Urinary bladder (tissue), 2 donors: ENCODE data around the gene SNAPC4. TPM values are rescaled to one million over a fixed set of nuclear protein-coding genes. Genes with fewer than 3 reads are reported as not detected.

Experiments
- polyA plus RNA-seq: library from polyadenylated mRNA; stranded (reverse); fragments of 200-250 nt; gene quantifications from one replicate; pipeline ENCODE4 v1.2.3, GENCODE V29; 2013
- total RNA-seq: library from RNA; depleted of rRNA; stranded (reverse); fragments of >200 nt; gene quantifications from one replicate; pipeline ENCODE4 v1.2.3, GENCODE V29; 2014
- donor health status: healthy.

SNAPC4 gene
- total and polyA plus RNA-seq, 2 donors, result 4.4 to 7.3 TPM

Other genes starting within 250 kb of the SNAPC4 start
- gene LHX3, start 195.0 kb downstream of the SNAPC4 start, total RNA-seq, result not detected
- gene LHX3, start 195.0 kb downstream of the SNAPC4 start, polyA plus RNA-seq, result not detected
- 7.6 TPM for gene QSOX2, start 154.4 kb downstream of the SNAPC4 start, total RNA-seq
- gene QSOX2, start 154.4 kb downstream of the SNAPC4 start, polyA plus RNA-seq, result 7.8 TPM
- 0.58 TPM for gene CCDC187, start 96.1 kb downstream of the SNAPC4 start, total RNA-seq
- gene CCDC187, start 96.1 kb downstream of the SNAPC4 start, polyA plus RNA-seq, result 0.19 TPM
- 22.3 TPM for gene GPSM1, start 72.6 kb downstream of the SNAPC4 start, total RNA-seq
- 13.5 TPM for gene GPSM1, start 72.6 kb downstream of the SNAPC4 start, polyA plus RNA-seq
- gene DNLZ, start 36.4 kb downstream of the SNAPC4 start, total RNA-seq, result 4.2 TPM
- 14.9 TPM for gene DNLZ, start 36.4 kb downstream of the SNAPC4 start, polyA plus RNA-seq
- gene CARD9, start 26.5 kb downstream of the SNAPC4 start, total RNA-seq, result 3.2 TPM
- 2.9 TPM for gene CARD9, start 26.5 kb downstream of the SNAPC4 start, polyA plus RNA-seq
- 20.4 TPM for gene ENTR1, start 10.4 kb upstream of the SNAPC4 start, total RNA-seq
- gene ENTR1, start 10.4 kb upstream of the SNAPC4 start, polyA plus RNA-seq, result 37.5 TPM
- gene PMPCA, start 10.5 kb upstream of the SNAPC4 start, total RNA-seq, result 15.1 TPM
- gene PMPCA, start 10.5 kb upstream of the SNAPC4 start, polyA plus RNA-seq, result 43.7 TPM
- 5.3 TPM for gene INPP5E, start 39.7 kb upstream of the SNAPC4 start, total RNA-seq
- 12.6 TPM for gene INPP5E, start 39.7 kb upstream of the SNAPC4 start, polyA plus RNA-seq
- 24.3 TPM for gene SEC16A, start 82.9 kb upstream of the SNAPC4 start, total RNA-seq
- gene SEC16A, start 82.9 kb upstream of the SNAPC4 start, polyA plus RNA-seq, result 36.4 TPM
- gene NOTCH1, start 145.9 kb upstream of the SNAPC4 start, total RNA-seq, result 25.6 TPM
- 19.7 TPM for gene NOTCH1, start 145.9 kb upstream of the SNAPC4 start, polyA plus RNA-seq